Glutamatergic neuron (in vitro differentiated cells): ENCODE measurements around the gene CUEDC1. TPM values are rescaled to one million over a fixed set of nuclear protein-coding genes. Genes with fewer than 3 reads are reported as not detected.
A peak's percentile ranks its signal among the peaks of the same experiment; 100 is the strongest.

Source experiments
- DNase-seq: peaks from one replicate; pipeline ENCODE4 v3.0.0; 2022
- H3K27ac Mint-ChIP-seq: one replicate; pipeline ENCODE4 v1.8.0; 2020; ENCODE audit warnings: mild to moderate bottlenecking, mixed read lengths, inconsistent platforms; ENCODE audit not compliant: unreplicated experiment
- H3K27me3 Mint-ChIP-seq: one replicate; pipeline ENCODE4 v1.8.0; 2020; ENCODE audit warnings: mild to moderate bottlenecking, moderate library complexity, mixed read lengths, inconsistent platforms; ENCODE audit not compliant: unreplicated experiment
- H3K36me3 Mint-ChIP-seq: one replicate; pipeline ENCODE4 v1.8.0; 2020; ENCODE audit warnings: mild to moderate bottlenecking, mixed read lengths, inconsistent platforms; ENCODE audit not compliant: unreplicated experiment
- H3K4me1 Mint-ChIP-seq: one replicate; pipeline ENCODE4 v1.8.0; 2020; ENCODE audit warnings: mild to moderate bottlenecking, low read depth, mixed read lengths, inconsistent platforms; ENCODE audit not compliant: unreplicated experiment
- H3K4me3 Mint-ChIP-seq: one replicate; pipeline ENCODE4 v1.8.0; 2020; ENCODE audit warnings: mild to moderate bottlenecking, mixed read lengths, inconsistent platforms; ENCODE audit not compliant: unreplicated experiment
- H3K9me3 Mint-ChIP-seq: one replicate; pipeline ENCODE4 v1.8.0; 2020; ENCODE audit warnings: mild to moderate bottlenecking, moderate library complexity, mixed read lengths, inconsistent platforms; ENCODE audit not compliant: unreplicated experiment
- total RNA-seq: library from RNA; stranded (reverse); fragmentation: NEBNext Ultra II Directional; extraction: Animal tissue kit (Norgen Biotek cat#: 25700); gene quantifications from one replicate; pipeline ENCODE4 v1.2.1, GENCODE V29; 2021; ENCODE audit not compliant: unreplicated experiment
- TF ChIP-seq, protein P1 (sequence below): fragments of 200-600 bp; sonication (generic); IDR thresholded peaks from one replicate; pipeline ENCODE4 v1.5.0; 2021; ENCODE audit not compliant: partially characterized antibody, unreplicated experiment

Gene CUEDC1
- total RNA-seq, 1 donor from 2014 or later = 22.9 TPM

GRCh38 chr17:57953705-57954396 is 1.4 kb downstream of the CUEDC1 start:
- Mint-ChIP-seq H3K4me1 (peaks cover 14% of the 10 kb centered on the region), H3K36me3 (no peaks in the 10 kb centered on the region), H3K9me3 (peaks cover 6% of the 10 kb centered on the region), H3K27ac (peak overlapping the region; percentile 44), H3K27me3 (peaks cover 14% of the 10 kb centered on the region), H3K4me3 (peak overlapping the region; percentile 79)
- TF ChIP-seq, protein P1, sequence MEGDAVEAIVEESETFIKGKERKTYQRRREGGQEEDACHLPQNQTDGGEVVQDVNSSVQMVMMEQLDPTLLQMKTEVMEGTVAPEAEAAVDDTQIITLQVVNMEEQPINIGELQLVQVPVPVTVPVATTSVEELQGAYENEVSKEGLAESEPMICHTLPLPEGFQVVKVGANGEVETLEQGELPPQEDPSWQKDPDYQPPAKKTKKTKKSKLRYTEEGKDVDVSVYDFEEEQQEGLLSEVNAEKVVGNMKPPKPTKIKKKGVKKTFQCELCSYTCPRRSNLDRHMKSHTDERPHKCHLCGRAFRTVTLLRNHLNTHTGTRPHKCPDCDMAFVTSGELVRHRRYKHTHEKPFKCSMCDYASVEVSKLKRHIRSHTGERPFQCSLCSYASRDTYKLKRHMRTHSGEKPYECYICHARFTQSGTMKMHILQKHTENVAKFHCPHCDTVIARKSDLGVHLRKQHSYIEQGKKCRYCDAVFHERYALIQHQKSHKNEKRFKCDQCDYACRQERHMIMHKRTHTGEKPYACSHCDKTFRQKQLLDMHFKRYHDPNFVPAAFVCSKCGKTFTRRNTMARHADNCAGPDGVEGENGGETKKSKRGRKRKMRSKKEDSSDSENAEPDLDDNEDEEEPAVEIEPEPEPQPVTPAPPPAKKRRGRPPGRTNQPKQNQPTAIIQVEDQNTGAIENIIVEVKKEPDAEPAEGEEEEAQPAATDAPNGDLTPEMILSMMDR = no peak
- DNase-seq = no peak

DNA sequence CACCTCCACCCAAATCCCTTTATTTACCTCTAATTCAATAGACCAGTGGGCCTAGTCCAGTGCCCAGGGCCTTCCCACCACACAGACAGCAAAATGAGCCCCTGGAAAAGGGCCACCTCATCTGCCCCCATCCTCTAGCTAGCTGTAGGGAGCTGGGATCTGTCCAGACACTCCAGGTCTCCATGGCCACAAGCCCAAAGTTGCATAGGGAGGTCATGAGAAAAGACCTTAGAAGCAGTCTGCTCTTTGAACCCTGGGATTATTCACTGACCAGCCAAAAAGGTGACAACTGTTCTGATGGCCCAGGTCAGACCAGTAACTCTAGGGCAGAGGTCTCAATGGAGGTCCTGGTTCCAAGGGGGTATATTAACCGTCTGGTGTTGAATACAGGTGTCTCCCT is 2.0 kb downstream of the CUEDC1 start:
- DNase-seq = no peak
- no peak overlapping the region for H3K27ac Mint-ChIP-seq
- no peak overlapping the region for H3K4me3 Mint-ChIP-seq

GRCh38 chr17:57949649-57950048 is 5.6 kb downstream of the CUEDC1 start:
- Mint-ChIP-seq H3K4me1 (peaks cover 21% of the 10 kb centered on the region), H3K9me3 (peaks cover 3% of the 10 kb centered on the region), H3K36me3 (no peaks in the 10 kb centered on the region), H3K4me3 (no peak overlapping the region), H3K27me3 (peaks cover 9% of the 10 kb centered on the region), H3K27ac (no peak overlapping the region)
- TF ChIP-seq, protein P1 = no peak
- no peak for DNase-seq

More for the DNA sequence above, 2.0 kb downstream of the CUEDC1 start:
- Mint-ChIP-seq H3K9me3 (peaks cover 6% of the 10 kb centered on the region), H3K4me1 (peaks cover 14% of the 10 kb centered on the region), H3K36me3 (no peaks in the 10 kb centered on the region), H3K27me3 (peaks cover 16% of the 10 kb centered on the region)
- TF ChIP-seq, protein P1 = no peak

DNA sequence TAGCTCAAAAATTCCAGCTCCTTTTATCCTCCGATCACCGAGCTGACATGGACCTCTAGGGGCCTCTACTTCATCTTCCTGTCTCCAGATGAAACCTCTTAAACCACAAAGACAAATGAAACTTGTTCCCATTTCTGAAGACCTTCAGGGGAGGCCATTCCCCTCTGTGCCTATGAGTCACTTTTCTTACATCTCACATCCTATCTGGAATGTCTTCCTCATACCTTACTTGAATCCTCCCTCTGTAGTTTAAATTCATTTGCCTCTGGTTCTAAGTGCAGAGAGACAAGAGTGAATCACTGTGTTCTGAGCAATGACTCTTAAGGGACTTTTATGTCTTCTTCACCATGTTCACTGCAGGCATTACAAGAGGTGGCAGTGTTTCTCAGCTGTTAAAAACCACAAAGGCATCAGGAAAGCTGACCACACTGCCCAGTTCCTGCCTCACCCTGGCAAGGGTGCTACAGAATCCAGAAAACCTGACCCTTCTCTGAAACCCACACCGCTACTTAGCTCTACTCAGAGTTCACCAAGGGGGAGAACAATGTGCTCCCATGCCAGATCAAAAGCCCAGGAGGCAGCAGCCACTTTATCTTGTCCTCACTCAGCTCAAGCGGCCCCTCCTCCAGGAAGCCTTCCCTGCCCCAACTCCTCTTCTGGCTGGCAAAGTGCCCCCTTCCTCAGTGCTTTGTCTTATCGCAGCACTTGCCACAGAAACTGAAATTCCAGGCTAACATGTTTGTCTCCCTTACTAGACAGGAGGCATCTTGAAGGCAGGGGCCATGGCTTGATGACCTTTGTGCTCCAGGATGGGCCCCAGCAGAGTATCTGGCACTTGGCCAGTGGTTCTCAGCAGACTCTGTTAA is 6.4 kb downstream of the CUEDC1 start:
- no peaks in the 10 kb centered on the region for H3K9me3 Mint-ChIP-seq
- H3K27me3 Mint-ChIP-seq = peaks cover 6% of the 10 kb centered on the region
- TF ChIP-seq, protein P1 = no peak
- no peak overlapping the region for H3K4me3 Mint-ChIP-seq
- no peak for DNase-seq
- no peaks in the 10 kb centered on the region for H3K36me3 Mint-ChIP-seq
- no peak overlapping the region for H3K27ac Mint-ChIP-seq
- peaks cover 23% of the 10 kb centered on the region for H3K4me1 Mint-ChIP-seq

DNA sequence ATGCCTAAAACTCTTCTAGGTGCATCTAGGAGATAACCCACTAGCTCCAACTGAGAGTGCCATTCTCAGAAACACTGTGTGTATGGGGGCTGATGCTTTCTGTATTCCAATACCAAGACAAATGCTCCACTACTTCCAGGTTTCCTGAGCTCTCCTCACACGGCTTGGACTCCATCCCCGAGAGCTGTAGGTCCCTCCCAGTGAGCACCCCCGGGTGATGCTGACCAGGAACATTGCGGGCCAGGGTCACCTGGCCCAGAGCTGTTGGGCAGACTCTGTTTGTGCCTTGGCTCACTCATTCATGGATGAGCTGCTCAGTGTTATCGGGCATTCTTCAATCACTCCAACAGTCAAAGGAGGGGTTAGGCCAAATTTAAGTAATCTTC is 7.0 kb downstream of the CUEDC1 start:
- peaks cover 23% of the 10 kb centered on the region for H3K4me1 Mint-ChIP-seq
- H3K4me3 Mint-ChIP-seq = no peak overlapping the region
- TF ChIP-seq, protein P1 = no peak
- H3K9me3 Mint-ChIP-seq = no peaks in the 10 kb centered on the region
- H3K36me3 Mint-ChIP-seq = no peaks in the 10 kb centered on the region
- H3K27ac Mint-ChIP-seq = no peak overlapping the region
- peaks cover 3% of the 10 kb centered on the region for H3K27me3 Mint-ChIP-seq
- no peak for DNase-seq
